GM13976 (cell line): Measurements from ENCODE around the gene WDR70.

ENCODE experiments used
- DNase-seq: peaks from one replicate; pipeline ENCODE4 v3.0.0; 2012; ENCODE audit warnings: low spot score
- in situ Hi-C: fragments of 300-500 bp; cut with MboI; formaldehyde crosslinking; loops from one replicate; pipeline ENCODE4 v1.12.0; 2022; ENCODE audit warnings: low sequenced_read_pairs, mixed read lengths, inconsistent platforms; ENCODE audit not compliant: unreplicated experiment
- TF ChIP-seq, protein P1 (sequence below): IDR thresholded peaks from 2 replicates; pipeline ENCODE4 v1.5.1; 2012; ENCODE audit warnings: borderline replicate concordance, mild to moderate bottlenecking; ENCODE audit not compliant: insufficient read depth; ENCODE audit errors: extremely low read depth, missing control alignments, control extremely low read depth

The WDR70 gene

DNA sequence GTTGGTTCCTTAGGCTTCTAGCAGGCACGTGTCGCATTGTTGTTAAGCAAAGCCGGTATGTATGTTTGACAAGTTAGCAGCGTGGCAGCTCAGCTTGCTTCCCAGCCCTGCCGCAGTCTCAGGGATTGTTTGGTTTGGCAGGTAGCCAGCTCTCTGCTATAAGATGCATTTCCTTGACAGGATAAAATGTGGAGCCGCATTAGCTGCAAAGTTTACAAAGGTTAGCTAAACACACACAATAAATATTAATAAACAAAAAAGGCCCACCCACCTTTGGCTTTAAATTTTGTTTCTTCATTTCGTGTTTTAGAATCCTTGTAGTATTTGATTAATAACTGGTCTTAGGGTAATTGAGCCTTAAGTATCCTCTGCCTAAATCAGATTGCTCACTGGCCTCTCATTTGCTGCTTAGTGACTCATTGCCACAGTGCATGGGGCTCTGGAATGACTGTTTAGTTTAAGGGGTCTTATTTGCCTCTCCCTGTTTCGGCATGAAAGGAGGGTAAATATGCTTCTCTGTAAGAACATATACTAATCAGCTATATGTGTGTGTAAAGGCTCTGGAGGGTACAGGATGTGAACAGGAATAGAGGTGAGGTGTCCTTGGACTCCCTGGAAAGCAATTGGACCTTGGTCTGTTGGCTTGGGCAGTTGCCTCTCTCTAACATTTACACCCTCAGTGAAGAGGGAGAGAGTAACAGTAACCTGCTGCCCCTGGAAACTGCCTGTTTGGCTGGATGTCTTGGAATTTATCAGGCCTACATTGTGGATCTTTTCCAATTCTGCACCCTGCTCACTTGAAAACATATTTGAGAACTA is 338.7 kb downstream of the WDR70 start:
- no peak for DNase-seq
- in situ Hi-C loops: no loop called here

DNA sequence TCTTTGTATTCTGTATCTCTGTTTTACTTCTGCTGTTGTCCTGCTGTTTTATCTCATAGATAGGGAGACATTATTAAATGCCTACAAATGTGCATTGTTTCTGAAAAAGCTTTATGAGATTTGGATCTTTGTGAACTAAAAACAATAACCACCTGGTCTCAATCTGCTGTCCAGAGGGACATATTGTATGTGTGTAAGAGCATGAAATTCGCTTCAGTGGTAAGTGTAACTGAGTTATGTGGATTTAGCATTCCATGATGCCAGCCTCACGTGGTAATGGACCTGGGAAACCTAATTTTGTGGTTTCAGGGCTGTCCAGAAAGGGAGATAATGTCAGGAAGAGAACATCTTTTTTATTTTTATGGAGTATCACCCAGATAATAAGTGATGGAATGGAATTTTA is 341.4 kb downstream of the WDR70 start:
- TF ChIP-seq, protein P1, sequence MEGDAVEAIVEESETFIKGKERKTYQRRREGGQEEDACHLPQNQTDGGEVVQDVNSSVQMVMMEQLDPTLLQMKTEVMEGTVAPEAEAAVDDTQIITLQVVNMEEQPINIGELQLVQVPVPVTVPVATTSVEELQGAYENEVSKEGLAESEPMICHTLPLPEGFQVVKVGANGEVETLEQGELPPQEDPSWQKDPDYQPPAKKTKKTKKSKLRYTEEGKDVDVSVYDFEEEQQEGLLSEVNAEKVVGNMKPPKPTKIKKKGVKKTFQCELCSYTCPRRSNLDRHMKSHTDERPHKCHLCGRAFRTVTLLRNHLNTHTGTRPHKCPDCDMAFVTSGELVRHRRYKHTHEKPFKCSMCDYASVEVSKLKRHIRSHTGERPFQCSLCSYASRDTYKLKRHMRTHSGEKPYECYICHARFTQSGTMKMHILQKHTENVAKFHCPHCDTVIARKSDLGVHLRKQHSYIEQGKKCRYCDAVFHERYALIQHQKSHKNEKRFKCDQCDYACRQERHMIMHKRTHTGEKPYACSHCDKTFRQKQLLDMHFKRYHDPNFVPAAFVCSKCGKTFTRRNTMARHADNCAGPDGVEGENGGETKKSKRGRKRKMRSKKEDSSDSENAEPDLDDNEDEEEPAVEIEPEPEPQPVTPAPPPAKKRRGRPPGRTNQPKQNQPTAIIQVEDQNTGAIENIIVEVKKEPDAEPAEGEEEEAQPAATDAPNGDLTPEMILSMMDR: no peak
- in situ Hi-C loops: no loop called here
- no peak for DNase-seq

More for the DNA sequence above, 338.7 kb downstream of the WDR70 start:
- TF ChIP-seq, protein P1: no peak

DNA sequence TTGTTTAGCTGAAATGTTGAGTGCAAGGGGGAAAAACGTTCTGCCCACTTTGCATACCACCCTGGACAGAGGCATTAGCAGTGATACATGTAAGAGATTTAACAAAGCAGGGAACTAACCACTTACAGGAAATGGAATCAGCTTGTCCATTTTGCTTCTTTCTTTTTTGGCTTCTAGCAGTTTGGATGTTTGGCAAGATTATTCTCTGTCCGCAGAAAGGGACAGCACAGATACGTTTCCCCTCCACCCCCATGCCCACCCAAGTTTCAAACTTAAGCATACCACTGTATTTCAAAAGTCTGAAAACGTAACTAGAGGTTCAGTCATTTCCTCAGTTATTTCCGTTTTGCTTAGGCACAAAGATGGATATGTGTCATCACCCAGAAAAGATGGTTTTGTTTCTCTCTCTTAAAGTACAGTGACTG is 342.3 kb downstream of the WDR70 start:
- peak; percentile 5 for DNase-seq
- in situ Hi-C loops: no loop called here
- TF ChIP-seq, protein P1: no peak

DNA sequence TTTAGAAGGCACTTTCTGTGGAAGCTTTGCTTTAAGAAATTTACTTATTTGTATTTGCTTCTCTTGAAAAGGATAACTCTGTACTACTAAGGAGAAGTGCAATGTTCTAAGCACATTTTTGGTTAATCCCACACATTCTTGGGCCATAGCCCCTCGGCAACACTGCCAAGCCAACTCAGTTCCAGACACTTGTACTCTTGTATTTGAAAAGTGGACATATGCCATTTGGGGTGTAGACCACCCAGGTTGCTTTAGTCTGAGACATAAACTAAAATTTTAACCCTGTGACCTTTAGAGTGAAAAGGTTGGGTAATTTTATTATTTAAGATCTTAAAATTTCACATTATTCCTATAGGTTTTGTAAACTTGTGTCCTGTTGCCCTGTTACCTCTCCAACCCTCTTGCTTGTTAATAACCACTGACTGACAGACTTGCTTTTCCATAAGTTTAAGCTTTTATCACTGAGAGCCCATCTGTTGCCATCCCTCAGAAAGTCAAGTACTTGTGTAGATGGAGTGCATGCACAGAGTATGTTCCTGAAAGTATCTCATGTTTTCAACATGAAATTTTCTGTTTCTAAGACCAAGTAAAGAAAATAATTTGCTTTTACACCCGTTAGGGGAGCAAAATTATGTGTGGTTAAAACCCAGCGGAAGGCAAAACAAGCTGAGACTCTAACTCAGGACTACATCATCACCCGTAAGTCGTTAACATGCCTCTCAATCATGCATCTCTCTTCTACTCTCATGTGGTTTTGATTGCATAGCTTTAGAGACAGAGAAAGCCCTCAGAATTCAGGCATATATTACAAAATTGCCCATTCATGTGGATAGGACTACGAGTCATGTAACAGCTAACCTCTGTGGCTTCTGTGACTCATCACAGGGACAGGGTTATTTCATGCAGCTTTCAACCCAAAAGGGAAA is 343.4 kb downstream of the WDR70 start:
- DNase-seq: peak; percentile 3
- TF ChIP-seq, protein P1: no peak
- in situ Hi-C loops: no loop called here

DNA sequence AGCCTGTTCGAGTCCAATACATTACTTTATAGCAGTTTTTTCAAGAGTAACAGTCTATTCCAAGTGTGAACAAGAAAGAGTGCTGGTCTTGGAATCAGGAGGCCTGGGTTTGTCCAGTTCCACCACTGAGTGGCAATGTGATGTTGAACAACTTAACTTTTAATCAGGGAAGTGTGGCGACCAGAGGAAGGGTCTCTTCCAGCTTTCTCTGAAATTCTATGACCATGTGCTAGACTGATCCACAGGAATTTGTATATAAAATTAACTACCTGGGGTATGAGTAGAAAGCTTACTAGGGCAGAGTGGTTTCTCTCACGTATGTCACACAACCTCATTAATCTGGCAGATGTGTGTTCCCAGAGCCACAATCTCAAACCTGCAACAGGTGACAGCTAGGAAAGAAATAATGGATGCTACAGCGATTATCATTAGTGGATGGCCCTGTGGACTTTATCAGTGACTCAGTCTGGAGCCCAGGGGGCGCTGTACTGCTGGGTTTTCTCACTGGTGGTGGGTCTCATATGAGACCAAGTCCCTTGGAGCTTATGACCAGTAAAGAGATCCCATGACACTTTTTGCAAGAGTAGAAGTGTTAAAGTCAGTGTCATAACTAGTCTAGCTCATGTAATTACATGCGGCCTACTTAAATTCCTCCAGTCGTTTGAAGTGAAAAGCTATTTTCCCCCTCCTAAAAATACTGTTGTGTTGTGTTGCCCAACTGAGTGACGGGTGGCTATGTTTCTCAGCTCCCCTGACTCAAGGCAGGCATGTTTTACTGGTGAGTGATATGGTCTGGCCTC is 344.2 kb downstream of the WDR70 start:
- TF ChIP-seq, protein P1: no peak
- DNase-seq: no peak
- in situ Hi-C loops: no loop called here
